ENCODE data around the gene ZSCAN21.

Gene ZSCAN21

DNA sequence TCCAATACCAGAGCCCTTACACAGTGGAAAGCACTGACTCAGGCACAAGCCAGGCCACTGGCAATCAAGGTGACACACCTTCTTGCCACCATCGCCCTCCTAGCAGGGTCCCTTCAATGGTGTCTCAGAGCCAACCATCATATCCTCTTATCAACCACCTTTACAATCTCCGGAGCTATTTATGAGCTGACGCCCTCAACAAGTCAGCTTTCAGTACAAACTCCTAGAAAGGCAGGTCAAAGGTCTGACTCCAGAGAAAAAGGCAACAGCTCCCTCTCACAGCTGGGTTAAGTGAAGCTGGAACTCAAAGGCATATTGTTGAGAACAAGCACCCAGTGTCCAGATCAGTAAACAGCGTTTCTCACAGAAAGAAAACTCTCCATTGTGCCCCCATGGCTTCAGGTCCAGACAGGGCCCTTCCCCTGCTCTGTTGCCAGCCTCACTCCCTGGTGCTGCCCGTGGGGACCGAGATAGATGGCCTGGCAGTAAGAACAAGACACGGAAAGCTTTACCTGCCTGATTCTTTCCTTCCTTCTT is 29.5 kb downstream of the ZSCAN21 start:
- DNase-seq = no peak

DNA sequence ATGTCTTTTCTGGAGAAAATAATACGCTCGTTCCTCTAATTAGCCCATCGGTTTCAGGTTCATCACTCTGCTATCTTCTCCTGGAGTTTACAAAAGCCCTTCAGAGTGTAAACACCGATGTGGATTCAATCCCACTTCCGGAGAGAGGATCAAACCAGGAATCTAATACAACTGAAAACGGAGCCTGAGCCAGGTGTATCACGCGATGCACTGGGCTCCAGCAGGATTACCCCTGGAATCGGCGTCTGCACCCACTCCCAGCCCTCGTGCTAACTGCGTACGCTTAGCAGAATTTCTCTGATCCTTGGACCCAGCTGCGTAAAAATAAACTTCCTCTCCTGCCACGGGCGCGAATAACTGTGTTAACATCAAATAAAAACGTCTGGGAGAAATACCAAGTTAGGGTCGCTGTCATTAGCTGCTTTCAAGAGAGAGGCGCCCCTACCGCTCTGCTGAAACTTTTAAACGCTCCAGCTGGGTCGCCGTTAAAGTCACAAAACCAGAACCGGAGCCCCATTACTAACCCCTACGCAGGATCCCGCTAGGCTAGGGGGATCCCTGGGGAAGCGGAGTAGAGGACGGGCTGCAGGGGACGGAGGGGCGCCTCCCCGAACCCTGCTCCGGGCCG is 31.4 kb downstream of the ZSCAN21 start:
- no peak for DNase-seq

DNA sequence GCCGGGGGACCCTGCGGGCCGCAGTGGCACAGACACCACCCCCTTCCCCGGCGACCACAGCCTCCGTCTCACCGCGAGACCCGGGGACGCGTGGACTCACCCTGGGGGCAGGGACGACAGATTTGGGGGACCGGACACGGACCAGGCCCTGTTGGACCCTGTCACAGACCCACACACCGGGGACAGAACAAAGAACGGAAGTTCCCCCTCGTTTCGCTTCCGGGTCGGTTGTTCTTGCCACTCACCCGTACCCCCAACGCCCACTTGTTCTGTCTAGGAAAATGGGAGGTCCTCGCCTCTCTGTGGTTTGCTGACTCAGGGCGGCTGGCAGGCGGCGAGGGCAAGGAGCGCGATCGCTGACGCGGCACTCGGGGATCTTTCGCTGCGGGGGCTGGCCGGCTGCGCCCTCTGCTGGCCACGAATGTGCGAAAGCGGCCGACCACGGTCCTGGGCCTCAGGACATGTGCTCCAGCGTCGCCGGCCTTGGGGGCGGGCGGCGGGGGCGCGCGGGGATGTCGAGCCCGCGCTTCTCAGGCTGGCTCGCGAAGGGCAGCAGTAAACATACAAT is 32.0 kb downstream of the ZSCAN21 start, which contains the start of gene ZNF3:
ZNF3 (minus strand) TSS at position 189 of the 568 bp plus-strand sequence. CDS start 4,366 bp downstream, outside the sequence.
- peak; percentile 89 to 94 (median 93) for DNase-seq

DNA sequence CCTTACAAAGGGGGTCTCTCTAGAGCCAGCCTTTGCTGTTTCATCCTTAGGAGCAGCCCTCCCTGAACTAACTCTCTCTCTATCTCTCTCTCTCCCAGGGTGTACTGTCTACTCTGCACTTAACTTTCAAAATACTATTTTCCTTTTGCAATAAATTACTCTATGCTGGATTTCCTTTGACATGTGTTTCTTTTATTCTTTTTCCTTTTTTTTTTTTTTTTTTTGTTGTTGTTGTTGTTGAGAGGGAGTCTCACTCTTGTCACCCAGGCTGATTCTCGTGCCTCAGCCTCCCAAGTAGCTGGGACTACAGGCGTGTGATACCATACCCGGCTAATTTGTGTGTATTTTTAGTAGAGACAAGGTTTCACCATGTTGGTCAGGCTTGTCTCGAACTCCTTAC is 33.4 kb downstream of the ZSCAN21 start:
- DNase-seq = no peak

DNA sequence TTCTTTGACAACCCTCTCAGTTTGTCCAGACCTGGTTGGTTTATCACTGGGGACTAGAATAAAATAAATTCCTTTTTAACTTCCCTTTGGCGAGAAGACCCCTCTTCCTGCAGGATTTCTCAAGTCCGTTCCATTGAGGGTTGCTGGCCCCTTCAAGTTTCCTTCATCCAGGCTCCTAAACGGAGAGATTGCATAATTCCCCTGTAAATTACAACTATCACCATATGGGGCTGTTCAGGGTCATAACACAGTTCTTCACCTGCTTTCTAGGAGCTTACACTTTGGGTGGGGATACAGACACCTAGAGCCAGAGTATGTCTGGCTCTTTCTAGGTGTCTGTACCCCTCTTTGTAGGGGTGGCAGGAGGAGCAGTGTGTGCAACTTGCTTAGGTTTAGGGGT is 35.9 kb downstream of the ZSCAN21 start:
- no peak for DNase-seq

DNA sequence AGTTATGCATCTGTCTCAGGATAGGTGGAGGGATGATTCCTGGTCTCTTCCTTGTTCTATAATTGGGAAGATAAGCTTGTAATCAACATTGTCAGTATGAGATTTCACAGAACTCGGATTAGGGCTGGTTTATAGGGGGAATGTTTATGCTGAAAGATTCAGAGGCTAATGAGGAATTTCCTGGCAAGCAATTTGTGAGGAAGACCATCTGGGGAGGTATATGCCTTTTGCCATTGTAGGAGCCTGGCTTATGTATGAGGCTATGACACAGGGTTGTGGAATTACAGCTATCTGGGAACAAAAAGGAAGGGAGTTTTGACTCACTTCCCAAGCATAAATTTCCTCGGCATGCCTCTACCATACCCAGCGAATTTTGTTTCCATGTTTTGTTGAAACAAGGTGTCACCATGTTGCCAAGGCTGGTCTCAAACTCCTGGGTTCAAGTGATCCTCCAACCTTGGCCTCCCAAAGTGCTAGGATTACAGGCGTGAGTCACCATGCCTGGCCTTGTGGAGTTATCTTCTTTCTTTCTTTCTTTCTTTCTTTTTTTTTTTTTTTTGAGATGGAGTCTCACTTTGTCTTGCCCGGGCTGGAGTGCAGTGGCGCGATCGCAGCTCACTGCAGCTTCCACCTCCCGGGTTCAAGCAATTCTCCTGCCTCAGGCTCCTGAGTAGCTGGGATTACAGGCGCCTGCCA is 37.6 kb downstream of the ZSCAN21 start:
- DNase-seq = no peak

DNA sequence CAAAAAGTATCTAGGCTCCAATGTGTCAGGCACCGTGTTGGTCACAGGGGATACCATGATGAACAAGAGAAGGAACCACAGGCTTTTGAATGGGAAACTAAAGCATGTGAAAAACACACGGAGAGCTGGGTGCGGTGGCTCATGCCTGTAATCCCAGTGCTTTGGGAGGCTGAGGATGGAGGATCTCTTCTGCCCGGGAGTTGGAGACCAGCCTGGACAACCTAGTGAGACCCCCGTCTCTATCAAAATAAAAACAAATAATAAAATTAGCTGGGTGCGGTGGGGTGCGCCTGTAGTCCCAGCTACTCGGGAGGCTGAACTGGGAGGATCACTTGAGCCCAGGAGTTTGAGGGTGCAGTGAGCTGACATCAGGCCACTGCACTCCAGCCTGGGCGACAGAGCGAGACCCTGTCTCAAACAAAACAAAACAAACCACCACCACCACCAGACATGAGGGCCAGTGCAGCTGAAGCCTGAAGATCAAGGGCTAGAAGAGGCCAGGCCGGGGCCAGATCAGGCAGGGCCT is 38.6 kb downstream of the ZSCAN21 start:
- no peak for DNase-seq

DNA sequence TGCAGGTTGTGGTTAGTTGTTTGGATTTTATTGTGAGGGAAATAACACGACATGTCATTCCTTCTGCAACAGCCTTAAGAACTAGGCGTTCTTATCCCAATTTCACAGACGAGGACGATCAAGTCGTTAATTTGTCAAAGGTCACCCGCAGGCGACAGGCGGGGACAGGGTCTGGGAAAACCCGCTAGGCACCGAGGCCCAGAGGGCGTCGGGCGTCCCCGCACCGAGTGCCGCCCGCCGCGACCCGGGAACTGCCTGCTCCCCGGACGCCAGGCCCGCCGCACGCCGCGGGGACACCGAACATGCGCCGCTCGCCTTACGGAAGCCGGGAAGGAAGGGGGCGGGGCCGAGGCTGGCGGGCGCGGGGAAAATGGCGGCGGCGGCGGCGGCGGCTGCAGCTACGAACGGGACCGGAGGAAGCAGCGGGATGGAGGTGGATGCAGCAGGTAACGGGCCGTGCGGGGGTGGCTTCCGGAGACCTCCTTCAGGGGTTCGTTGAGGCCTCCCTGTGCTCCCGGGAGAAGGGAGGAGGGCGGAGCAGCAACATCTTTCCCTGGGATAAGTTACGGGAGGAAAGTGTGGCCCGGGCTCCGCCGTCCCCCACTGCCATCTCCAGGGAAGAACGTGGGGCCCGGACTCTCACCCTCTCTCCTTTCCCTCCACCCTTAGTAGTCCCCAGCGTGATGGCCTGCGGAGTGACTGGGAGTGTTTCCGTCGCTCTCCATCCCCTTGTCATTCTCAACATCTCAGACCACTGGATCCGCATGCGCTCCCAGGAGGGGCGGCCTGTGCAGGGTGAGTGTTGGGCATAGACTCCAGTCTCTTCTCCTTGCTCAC is 39.3 kb downstream of the ZSCAN21 start, which contains the start of gene COPS6:
COPS6 (plus strand) TSS at position 349 of the 837 bp plus-strand sequence; CDS start at position 371, 22 bp downstream.
- DNase-seq = peak; percentile 67 to 85 (median 78)

DNA sequence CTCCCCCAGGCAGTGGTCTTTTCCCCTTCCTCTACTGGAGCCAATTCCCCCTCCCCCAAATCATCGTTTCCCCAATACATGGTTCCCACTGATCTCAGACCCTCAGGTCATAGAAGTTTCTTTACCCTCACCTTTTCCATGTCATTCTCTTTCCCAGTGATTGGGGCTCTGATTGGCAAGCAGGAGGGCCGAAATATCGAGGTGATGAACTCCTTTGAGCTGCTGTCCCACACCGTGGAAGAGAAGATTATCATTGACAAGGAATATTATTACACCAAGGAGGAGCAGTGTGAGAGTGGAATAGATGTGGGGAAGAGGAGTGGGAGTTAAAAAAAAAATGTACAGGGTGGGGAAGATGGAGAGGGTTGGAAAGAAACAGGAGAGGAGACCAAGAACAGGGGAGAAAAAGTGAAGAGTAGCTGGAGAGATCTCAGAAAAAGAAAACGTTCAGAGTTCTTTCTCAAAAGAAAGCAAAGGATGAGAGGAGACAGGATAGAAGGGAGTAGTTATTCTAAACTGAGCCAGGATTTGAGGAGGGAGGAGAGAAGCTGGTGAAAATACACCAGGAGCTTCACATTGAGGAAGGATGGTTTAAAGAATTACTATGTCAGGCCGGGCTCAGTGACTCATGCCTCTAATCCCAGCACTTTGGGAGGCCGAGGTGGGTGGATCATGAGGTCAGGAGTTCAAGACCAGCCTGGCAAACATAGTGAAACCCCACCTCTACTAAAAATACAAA is 40.1 kb downstream of the ZSCAN21 start:
- DNase-seq = no peak

DNA sequence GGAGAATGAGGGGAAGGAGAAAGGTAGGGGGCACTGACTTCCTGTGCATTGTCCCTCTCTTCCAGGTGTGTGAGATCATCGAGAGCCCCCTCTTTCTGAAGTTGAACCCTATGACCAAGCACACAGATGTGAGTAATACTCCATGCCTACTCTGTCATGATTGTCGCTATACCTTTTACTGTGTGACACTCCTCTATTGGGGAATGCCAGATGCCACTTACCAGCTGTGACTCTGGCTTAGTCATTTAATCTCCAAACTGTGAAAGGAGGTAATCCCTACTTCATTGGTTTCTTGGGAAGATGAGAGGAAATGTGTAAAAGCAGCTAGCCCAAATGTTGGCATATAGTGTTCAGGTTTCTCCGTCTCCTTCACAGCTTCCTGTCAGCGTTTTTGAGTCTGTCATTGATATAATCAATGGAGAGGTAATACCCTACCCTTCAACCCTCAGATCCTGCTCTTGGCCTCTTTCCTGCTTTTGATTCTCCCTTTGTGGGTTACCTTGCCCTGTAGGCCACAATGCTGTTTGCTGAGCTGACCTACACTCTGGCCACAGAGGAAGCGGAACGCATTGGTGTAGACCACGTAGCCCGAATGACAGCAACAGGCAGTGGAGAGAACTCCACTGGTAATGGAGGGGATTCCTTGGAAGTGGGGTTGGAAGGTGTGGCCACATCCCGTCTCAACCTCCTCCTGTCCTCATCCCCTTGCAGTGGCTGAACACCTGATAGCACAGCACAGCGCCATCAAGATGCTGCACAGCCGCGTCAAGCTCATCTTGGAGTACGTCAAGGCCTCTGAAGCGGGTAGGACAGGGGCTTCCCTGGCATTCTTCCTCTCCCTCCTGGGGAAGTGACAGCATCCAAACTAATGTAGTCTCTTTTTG is 41.2 kb downstream of the ZSCAN21 start:
- DNase-seq = no peak

DNA sequence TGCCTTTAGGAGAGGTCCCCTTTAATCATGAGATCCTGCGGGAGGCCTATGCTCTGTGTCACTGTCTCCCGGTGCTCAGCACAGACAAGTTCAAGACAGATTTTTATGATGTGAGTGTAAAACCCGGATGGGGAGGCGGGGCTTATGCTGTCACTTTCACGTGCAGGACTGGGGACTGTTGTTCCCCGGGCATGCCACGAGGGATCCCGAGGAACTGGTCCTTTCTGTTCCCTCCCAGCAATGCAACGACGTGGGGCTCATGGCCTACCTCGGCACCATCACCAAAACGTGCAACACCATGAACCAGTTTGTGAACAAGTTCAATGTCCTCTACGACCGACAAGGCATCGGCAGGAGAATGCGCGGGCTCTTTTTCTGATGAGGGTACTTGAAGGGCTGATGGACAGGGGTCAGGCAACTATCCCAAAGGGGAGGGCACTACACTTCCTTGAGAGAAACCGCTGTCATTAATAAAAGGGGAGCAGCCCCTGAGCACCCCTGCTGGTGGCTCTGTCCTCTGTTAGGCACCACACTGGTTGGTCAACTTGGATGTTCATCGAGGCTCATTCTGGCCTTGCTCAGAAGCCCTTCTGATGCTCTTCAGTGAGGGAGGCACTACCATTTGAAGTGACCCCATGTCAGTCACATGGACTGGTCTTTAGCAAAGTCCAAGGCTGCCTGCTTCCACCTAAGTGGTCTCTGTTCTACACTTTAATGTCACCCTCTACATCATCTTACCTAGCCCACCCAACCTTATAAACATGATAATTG is 42.0 kb downstream of the ZSCAN21 start:
- no peak for DNase-seq

DNA sequence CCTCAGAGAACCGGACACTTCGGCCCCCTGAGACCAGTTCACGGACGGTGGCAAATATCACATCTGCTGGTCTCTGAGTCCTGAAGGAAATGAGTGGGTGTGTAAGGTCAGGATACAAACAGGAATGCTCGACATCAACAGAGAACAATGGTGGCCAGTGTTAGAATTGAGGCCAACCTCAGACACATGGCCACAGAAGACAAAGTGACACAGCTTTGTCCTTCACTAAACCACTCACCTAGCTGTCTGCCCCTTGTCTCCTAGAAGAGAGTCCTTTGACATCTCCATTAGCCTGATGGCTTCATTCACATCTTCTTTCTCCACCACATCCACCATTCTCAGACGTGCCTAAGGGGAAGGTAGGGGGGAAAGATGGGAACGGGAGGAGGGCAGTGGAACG is 43.5 kb downstream of the ZSCAN21 start:
- no peak for DNase-seq

DNA sequence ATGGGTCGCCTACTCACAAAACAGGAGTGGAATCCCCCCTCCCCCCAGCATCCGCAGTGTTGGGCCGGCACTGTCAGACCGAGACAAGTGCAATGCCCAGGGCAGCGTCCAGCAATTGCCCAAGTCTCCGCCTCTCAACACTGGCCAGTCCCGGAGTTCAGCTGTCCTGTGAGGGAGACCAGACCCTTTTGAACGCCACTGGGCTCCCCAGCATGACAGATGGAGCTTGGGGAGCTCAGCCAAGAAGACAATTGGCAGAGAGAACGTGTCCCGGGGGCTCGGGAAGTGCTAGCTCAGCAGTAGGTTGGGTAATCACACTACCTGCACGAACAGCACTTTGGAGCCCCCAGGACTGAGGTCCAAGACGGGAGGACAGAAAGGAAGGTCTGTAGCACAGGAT is 43.9 kb downstream of the ZSCAN21 start:
- no peak for DNase-seq

DNA sequence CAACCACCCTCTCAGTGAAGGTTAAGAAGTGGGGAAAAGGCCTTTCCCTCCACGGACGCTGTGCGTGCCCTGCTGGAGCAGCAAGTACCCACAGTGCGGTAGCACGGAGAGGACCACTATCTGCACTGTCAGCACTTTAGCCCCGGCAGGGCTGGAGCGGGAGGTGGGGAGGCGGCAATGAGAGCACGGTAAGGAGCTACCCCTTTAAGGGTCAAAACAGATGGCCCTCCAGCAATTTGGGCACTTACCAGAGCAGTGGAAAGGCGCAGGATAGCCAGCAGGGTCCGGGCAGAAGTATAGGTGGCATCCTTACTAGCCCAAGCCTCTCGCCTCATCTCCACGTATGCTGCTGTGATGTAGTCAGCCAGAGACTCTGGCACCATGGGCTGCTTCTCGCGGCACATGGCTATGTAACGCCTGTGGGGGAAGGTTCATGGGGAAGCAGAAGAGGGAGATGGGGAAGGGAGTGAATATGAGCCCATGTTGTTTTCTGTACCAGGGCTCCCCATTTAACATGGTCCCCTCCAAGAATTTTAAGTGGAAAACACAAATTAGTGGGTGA is 44.4 kb downstream of the ZSCAN21 start:
- no peak for DNase-seq

DNA sequence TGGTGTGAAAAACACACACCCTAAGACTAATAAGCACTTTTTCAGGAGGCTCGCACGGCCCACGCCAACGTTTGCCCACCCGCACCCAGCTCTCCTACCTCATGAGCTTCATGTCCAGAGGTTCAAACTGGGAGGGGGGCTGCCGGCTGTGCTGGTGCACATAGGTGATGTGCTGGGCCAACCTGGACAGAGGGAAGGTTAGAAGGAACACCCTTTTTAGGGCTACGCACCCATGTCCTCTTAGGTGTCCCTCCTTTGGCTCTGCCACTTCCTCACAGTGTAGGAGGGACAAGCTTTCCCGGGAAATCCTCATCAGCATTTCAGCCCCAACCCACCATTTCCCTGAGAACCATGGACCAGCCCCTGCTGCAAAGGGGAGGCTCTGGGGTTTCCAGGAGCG is 45.7 kb downstream of the ZSCAN21 start:
- DNase-seq = no peak

DNA sequence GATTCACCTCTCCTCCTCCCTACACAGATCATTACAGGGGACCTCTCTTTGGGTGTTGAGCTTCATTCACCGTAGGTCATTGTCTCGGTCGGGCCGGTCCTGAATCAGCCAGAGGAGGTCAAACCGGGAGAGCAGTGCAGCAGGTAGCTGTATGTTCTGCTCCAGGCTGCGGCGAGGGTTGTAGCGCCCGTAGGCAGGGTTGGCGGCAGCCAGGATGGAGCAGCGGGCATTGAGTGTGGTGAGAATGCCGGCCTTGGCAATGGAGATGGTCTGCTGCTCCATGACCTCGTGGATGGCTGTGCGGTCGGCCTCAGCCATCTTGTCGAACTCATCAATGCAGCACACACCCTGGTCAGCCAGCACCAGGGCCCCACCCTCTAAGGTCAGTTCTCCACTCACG is 46.1 kb downstream of the ZSCAN21 start:
- DNase-seq = no peak

DNA sequence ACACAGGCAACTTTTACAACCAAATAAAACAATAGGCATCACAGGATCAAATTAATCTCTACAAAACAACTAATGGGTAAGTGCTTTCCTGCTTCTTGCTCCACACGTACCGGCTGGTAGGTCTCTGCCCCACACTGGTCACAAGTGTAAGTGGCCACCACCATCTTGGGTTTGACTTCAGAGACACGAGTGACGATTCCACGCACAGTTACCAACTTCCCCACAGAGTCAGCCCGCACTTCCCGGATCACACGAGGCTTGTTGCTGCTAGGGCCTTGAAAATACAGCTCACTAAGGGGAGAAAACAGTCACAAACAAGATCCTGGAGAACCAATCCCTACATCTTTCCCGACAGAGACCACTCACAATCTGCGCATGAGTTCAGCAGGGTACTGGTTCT is 49.3 kb downstream of the ZSCAN21 start:
- DNase-seq = no peak

DNA sequence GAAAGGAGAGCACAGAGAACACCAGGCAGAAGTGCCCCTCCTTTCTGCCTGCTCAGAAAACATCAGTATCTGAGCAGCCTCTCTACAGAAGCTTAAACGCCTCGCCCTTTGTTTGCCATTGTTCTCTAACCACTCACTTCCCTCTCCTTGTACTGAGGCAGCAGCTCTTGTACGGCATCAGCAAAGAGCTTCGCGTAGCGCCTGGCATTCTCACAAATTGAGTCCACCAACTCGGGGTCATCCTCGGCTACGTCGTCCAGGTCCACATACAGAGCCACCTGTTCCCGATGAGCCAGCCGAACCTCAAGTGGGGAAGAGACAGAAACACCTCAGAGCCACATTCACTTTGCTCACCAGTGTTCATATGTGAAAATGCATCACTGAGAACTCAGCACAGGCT is 49.9 kb downstream of the ZSCAN21 start:
- DNase-seq = no peak

DNA sequence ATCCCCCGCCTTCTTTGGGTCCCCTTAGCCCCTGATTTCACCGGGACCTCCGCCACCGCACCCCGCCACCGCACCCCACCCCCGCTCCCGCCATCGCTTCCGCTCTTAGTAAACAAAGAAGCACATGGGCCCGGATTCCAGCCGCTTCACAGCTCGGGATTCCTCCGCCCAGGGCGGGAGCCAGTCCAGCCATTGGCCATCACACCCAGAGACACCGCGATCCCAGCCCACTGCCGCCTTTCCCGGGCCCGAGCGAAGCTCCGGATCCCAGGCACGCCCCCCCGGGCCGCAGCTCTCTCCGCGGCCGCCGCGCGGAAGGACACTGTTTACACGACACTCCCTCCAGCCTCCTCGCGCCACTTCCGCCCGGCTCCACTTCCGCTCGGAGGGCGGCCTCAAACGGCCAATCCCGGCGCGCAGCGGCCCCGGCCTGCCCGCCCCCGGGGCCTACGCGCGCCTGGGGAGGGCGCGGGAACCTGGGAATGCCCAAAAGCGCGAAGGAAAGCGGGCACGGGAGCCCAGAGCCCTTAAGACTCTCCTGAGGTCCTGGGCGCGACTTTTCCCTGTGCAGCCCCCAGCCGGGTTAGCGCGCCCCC is 50.9 kb downstream of the ZSCAN21 start:
- peak; percentile 62 to 89 (median 86) for DNase-seq
